ENCODE results near the gene RAB35. TPM values are rescaled to one million over a fixed set of nuclear protein-coding genes. Genes with fewer than 3 reads are reported as not detected.
"Not testable (repeated sequence)": the region's sequence is repeated elsewhere in the genome, so short reads cannot be mapped to it uniquely, and the experiment has no call there.

RAB35 gene
- total and polyA plus RNA-seq, 2 of the 4 experiments (the other 2 are of a cell fraction) = 32.6 to 49.6 TPM

DNA sequence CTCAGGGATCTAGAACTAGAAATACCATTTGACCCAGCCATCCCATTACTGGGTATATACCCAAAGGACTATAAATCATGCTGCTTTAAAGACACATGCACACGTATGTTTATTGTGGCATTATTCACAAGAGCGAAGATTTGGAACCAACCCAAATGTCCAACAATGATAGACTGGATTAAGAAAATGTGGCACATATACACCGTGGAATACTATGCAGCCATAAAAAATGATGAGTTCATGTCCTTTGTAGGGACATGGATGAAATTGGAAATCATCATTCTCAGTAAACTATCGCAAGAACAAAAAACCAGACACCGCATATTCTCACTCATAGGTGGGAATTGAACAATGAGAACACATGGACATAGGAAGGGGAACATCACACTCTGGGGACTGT, 71.2 kb downstream of the RAB35 start:
- POLR2A ChIA-PET (ENCODE audit: unreplicated experiment); H4K5ac ChIP-seq (ENCODE audit: low read depth, low read length); dilution Hi-C loops (cut with HindIII; ENCODE audit: low sequenced_read_pairs, unreplicated experiment); intact Hi-C loops (cut with micrococcal nuclease); H3K23ac ChIP-seq (ENCODE audit: low read depth, low read length); H3K4me1 ChIP-seq (ENCODE audit: control insufficient read depth, insufficient read depth, low read length); H3K9me1 ChIP-seq (ENCODE audit: insufficient read depth, low read length); H3K9ac ChIP-seq (ENCODE audit: low read depth, low read length); in situ Hi-C loops (cut with MboI; ENCODE audit: low sequenced_read_pairs); CTCF ChIA-PET; H4K8ac ChIP-seq (ENCODE audit: low read depth in 2 of 2, low read length in 2 of 2); H2AFZ ChIP-seq (replicated peaks; ENCODE audit: low read length, poor library complexity); H3K36me3 ChIP-seq (ENCODE audit: control insufficient read depth, insufficient read depth, low read length); H3K27ac ChIP-seq (ENCODE audit: insufficient read depth, low read length); H3K56ac ChIP-seq (ENCODE audit: extremely low read depth, insufficient read depth, low read length); H4K91ac ChIP-seq (ENCODE audit: insufficient read depth, low read depth, low read length); H3K4me3 ChIP-seq (ENCODE audit: insufficient read depth, low read depth, low read length); H2AK5ac ChIP-seq (ENCODE audit: low read depth, low read length); H3K14ac ChIP-seq (replicated peaks; ENCODE audit: low read depth, low read length); H3K9me3 ChIP-seq (ENCODE audit: control insufficient read depth, insufficient read depth, low read length); ATAC-seq (ENCODE audit: low read depth); H2BK15ac ChIP-seq (ENCODE audit: low read depth, low read length); H3K79me1 ChIP-seq (ENCODE audit: low read depth in 1 of 2, low read length in 2 of 2); H2BK20ac ChIP-seq (ENCODE audit: low read depth, low read length); H4K20me1 ChIP-seq (ENCODE audit: insufficient read depth, low read length); H2AK9ac ChIP-seq (replicated peaks; ENCODE audit: low read depth, low read length, poor library complexity); H3K27me3 ChIP-seq (ENCODE audit: control insufficient read depth, insufficient read depth, low read length); BruUV-seq (replicated peaks); H3K18ac ChIP-seq (ENCODE audit: low read depth, low read length); H3K4ac ChIP-seq (ENCODE audit: low read depth, low read length); H3K4me2 ChIP-seq (ENCODE audit: low read depth, low read length); DNase-seq; H2BK120ac ChIP-seq (ENCODE audit: low read depth, low read length); H2BK5ac ChIP-seq (ENCODE audit: low read depth, low read length, poor library complexity, severe bottlenecking): not testable (repeated sequence)
- WGBS, 2 experiments (ENCODE audit: extremely low coverage in 2 of 2, insufficient read length in 1 of 2) = no CpG with 5 or more reads among the region's 5 CpGs

Small RNA genes lying within 50 kb of the gene (microRNA-seq; reads per million reads assigned to microRNA genes)
- gene AC004812.1 (ENCODE audit: insufficient read depth, insufficient read length) (not detected), gene MIR4498 (ENCODE audit: insufficient read depth in 1 of 2, insufficient read length in 1 of 2, unreplicated experiment in 1 of 2) (0.37 to 12.4 reads per million in 2 experiments)

Small RNA genes lying within 50 kb of the gene (small RNA-seq; reads per million reads assigned to genes)
- gene AC004812.1 (0 reads per million in 5 experiments), gene MIR4498 (0 to 0.92 (median 0) reads per million in 5 experiments)

Other genes starting within 250 kb of the RAB35 start
- gene CIT, start 239.4 kb downstream of the RAB35 start, total RNA-seq (2012; rRNA removed) = 21.0 and 23.1 TPM in 2 replicates
- gene CIT, start 239.4 kb downstream of the RAB35 start, polyA plus RNA-seq (2012; rRNA removed) = 13.1 and 13.2 TPM in 2 replicates
- gene BICDL1, start 127.5 kb downstream of the RAB35 start, total RNA-seq (2012; rRNA removed) = not detected in 2 replicates
- not detected in 2 replicates for gene BICDL1, start 127.5 kb downstream of the RAB35 start, polyA plus RNA-seq (2012; rRNA removed)
- 65.8 and 77.6 TPM in 2 replicates for gene GCN1, start 78.0 kb upstream of the RAB35 start, total RNA-seq (2012; rRNA removed)
- 57.8 and 76.1 TPM in 2 replicates for gene GCN1, start 78.0 kb upstream of the RAB35 start, polyA plus RNA-seq (2012; rRNA removed)
- gene RPLP0, start 84.4 kb upstream of the RAB35 start, total RNA-seq (2012; rRNA removed) = 4,496 and 5,401 TPM in 2 replicates
- gene RPLP0, start 84.4 kb upstream of the RAB35 start, polyA plus RNA-seq (2012; rRNA removed) = 5,590 and 6,356 TPM in 2 replicates
- 33.9 and 46.6 TPM in 2 replicates for gene PXN, start 149.0 kb upstream of the RAB35 start, total RNA-seq (2012; rRNA removed)
- gene PXN, start 149.0 kb upstream of the RAB35 start, polyA plus RNA-seq (2012; rRNA removed) = 134 and 139 TPM in 2 replicates
- gene RNU4-2, start 175.2 kb upstream of the RAB35 start, total RNA-seq (2012; rRNA removed) = under 0.01 TPM in 2 replicates
- not detected in 2 replicates for gene RNU4-2, start 175.2 kb upstream of the RAB35 start, polyA plus RNA-seq (2012; rRNA removed)
- under 0.01 TPM in 2 replicates for gene RNU4-1, start 176.5 kb upstream of the RAB35 start, total RNA-seq (2012; rRNA removed)
- gene RNU4-1, start 176.5 kb upstream of the RAB35 start, polyA plus RNA-seq (2012; rRNA removed) = not detected in 2 replicates
- gene SIRT4, start 185.6 kb upstream of the RAB35 start, total RNA-seq (2012; rRNA removed) = 0.83 and 2.0 TPM in 2 replicates
- gene SIRT4, start 185.6 kb upstream of the RAB35 start, polyA plus RNA-seq (2012; rRNA removed) = 0.56 and 0.87 TPM in 2 replicates
- gene PLA2G1B, start 211.0 kb upstream of the RAB35 start, total RNA-seq (2012; rRNA removed) = not detected in 2 replicates
- not detected in 2 replicates for gene PLA2G1B, start 211.0 kb upstream of the RAB35 start, polyA plus RNA-seq (2012; rRNA removed)

Data from IMR-90 (cell line).